Adipocyte (in vitro differentiated cells): ENCODE measurements around the gene LGR5.

Experiments
- DNase-seq: peaks from one replicate; pipeline ENCODE4 v3.0.0-alpha.2; 2015; ENCODE audit warnings: low read depth
- H3K27me3 ChIP-seq: replicated peaks from 2 replicates; pipeline ENCODE4 v1.7.0; 2013; ENCODE audit warnings: mild to moderate bottlenecking, low read length, moderate library complexity; ENCODE audit not compliant: control insufficient read depth, insufficient read depth
- H3K36me3 ChIP-seq: 2 replicates; pipeline ENCODE4 v1.7.0; 2013; ENCODE audit warnings: low read length, mild to moderate bottlenecking, moderate library complexity; ENCODE audit not compliant: control insufficient read depth, insufficient read depth, severe bottlenecking
- H3K4me1 ChIP-seq: 2 replicates; pipeline ENCODE4 v1.7.0; 2013; ENCODE audit warnings: mild to moderate bottlenecking, low read length, moderate library complexity; ENCODE audit not compliant: control insufficient read depth, insufficient read depth
- H3K4me3 ChIP-seq: 2 replicates; pipeline ENCODE4 v1.7.0; 2013; ENCODE audit warnings: mild to moderate bottlenecking, low read length, moderate library complexity
- H3K9ac ChIP-seq: 2 replicates; pipeline ENCODE4 v1.7.0; 2013; ENCODE audit warnings: mild to moderate bottlenecking, low read length, moderate library complexity
- H3K9me3 ChIP-seq: 2 replicates; pipeline ENCODE4 v1.7.0; 2013; ENCODE audit warnings: mild to moderate bottlenecking, low read length, moderate library complexity; ENCODE audit not compliant: control insufficient read depth

The LGR5 gene

GRCh38 chr12:71415336-71416231, 24.0 kb upstream of the LGR5 start:
- Histone ChIP-seq H3K4me3 (no peak overlapping the region), H3K9me3 (peaks cover 20% of the 10 kb centered on the region), H3K9ac (no peak overlapping the region), H3K27me3 (no peaks in the 10 kb centered on the region), H3K36me3 (no peaks in the 10 kb centered on the region), H3K4me1 (peaks cover 5% of the 10 kb centered on the region)
- peak; percentile 89 for DNase-seq

- no peak overlapping the region for H3K4me3 ChIP-seq
- no peaks in the 10 kb centered on the region for H3K36me3 ChIP-seq
- DNase-seq, result no peak
- H3K4me1 ChIP-seq, result peaks cover 9% of the 10 kb centered on the region
- no peak overlapping the region for H3K9ac ChIP-seq
- no peaks in the 10 kb centered on the region for H3K27me3 ChIP-seq
- peaks cover 10% of the 10 kb centered on the region for H3K9me3 ChIP-seq
These were observed 22.4 kb upstream of the LGR5 start for GRCh38 chr12:71417181-71417580.

GRCh38 chr12:71420775-71421406, 18.7 kb upstream of the LGR5 start:
- Histone ChIP-seq H3K36me3 (no peaks in the 10 kb centered on the region), H3K4me1 (peaks cover 11% of the 10 kb centered on the region), H3K27me3 (peaks cover 7% of the 10 kb centered on the region), H3K9me3 (no peaks in the 10 kb centered on the region), H3K9ac (no peak overlapping the region), H3K4me3 (no peak overlapping the region)
- no peak for DNase-seq

- DNase-seq, result no peak
- H3K9me3 ChIP-seq, result no peaks in the 10 kb centered on the region
- peak overlapping the region; percentile 4 for H3K9ac ChIP-seq
- peaks cover 24% of the 10 kb centered on the region for H3K4me1 ChIP-seq
- peaks cover 7% of the 10 kb centered on the region for H3K27me3 ChIP-seq
- no peaks in the 10 kb centered on the region for H3K36me3 ChIP-seq
- no peak overlapping the region for H3K4me3 ChIP-seq
These were observed 13.9 kb upstream of the LGR5 start for GRCh38 chr12:71425568-71426299.

GRCh38 chr12:71426300-71427047, 13.1 kb upstream of the LGR5 start:
- Histone ChIP-seq H3K9me3 (no peaks in the 10 kb centered on the region), H3K4me3 (no peak overlapping the region), H3K36me3 (no peaks in the 10 kb centered on the region), H3K4me1 (peaks cover 24% of the 10 kb centered on the region), H3K9ac (peak overlapping the region; percentile 4), H3K27me3 (peaks cover 7% of the 10 kb centered on the region)
- DNase-seq, result peak; percentile 80

- Histone ChIP-seq H3K27me3 (no peaks in the 10 kb centered on the region), H3K9ac (no peak overlapping the region), H3K4me3 (no peak overlapping the region), H3K4me1 (peaks cover 14% of the 10 kb centered on the region), H3K36me3 (no peaks in the 10 kb centered on the region), H3K9me3 (peaks cover 5% of the 10 kb centered on the region)
- no peak for DNase-seq
These were observed 8.8 kb upstream of the LGR5 start for GRCh38 chr12:71430756-71431155.

GRCh38 chr12:71431991-71432390, 7.6 kb upstream of the LGR5 start:
- DNase-seq, result no peak
- Histone ChIP-seq H3K4me3 (no peak overlapping the region), H3K9ac (no peak overlapping the region), H3K36me3 (no peaks in the 10 kb centered on the region), H3K9me3 (peaks cover 17% of the 10 kb centered on the region), H3K27me3 (peaks cover 4% of the 10 kb centered on the region), H3K4me1 (peaks cover 2% of the 10 kb centered on the region)

GRCh38 chr12:71432936-71433335, 6.7 kb upstream of the LGR5 start:
- no peak overlapping the region for H3K4me3 ChIP-seq
- no peaks in the 10 kb centered on the region for H3K4me1 ChIP-seq
- H3K27me3 ChIP-seq, result peaks cover 13% of the 10 kb centered on the region
- H3K36me3 ChIP-seq, result no peaks in the 10 kb centered on the region
- no peak for DNase-seq
- no peak overlapping the region for H3K9ac ChIP-seq
- H3K9me3 ChIP-seq, result peaks cover 18% of the 10 kb centered on the region

GRCh38 chr12:71436696-71437095, 2.9 kb upstream of the LGR5 start:
- Histone ChIP-seq H3K4me1 (peaks cover 18% of the 10 kb centered on the region), H3K4me3 (no peak overlapping the region)

GRCh38 chr12:71438670-71439361, 782 bp upstream of the LGR5 start:
- H3K27me3 ChIP-seq, result peaks cover 39% of the 10 kb centered on the region
- peaks cover 18% of the 10 kb centered on the region for H3K9me3 ChIP-seq
- H3K4me3 ChIP-seq, result peak overlapping the region; percentile 72
- H3K4me1 ChIP-seq, result peaks cover 18% of the 10 kb centered on the region
- H3K9ac ChIP-seq, result peak overlapping the region; percentile 67
- no peaks in the 10 kb centered on the region for H3K36me3 ChIP-seq
- DNase-seq, result peak; percentile 37

More at GRCh38 chr12:71436696-71437095, 2.9 kb upstream of the LGR5 start:
- Histone ChIP-seq H3K9ac (no peak overlapping the region), H3K27me3 (peaks cover 39% of the 10 kb centered on the region), H3K9me3 (peaks cover 18% of the 10 kb centered on the region), H3K36me3 (no peaks in the 10 kb centered on the region)
- DNase-seq, result no peak
